Mesothelial cell of epicardium (in vitro differentiated cells): ENCODE results near the gene PREB. TPM values are rescaled to one million over a fixed set of nuclear protein-coding genes. Genes with fewer than 3 reads are reported as not detected.

Experiments used
- DNase-seq, 2 experiments: peaks; one replicate each; pipeline ENCODE4 v3.0.0; 2021; ENCODE audit warnings: low spot score in 2 of 2; ENCODE audit not compliant: unreplicated experiment in 2 of 2
- H3K27ac Mint-ChIP-seq: 2 replicates; pipeline ENCODE4 v1.8.0; 2021; ENCODE audit warnings: mixed read lengths
- H3K27me3 Mint-ChIP-seq: 2 replicates; pipeline ENCODE4 v1.8.0; 2021; ENCODE audit warnings: low read depth, mixed read lengths
- H3K36me3 Mint-ChIP-seq: 2 replicates; pipeline ENCODE4 v1.8.0; 2021; ENCODE audit warnings: mixed read lengths
- H3K4me1 Mint-ChIP-seq: 2 replicates; pipeline ENCODE4 v1.8.0; 2021; ENCODE audit warnings: mixed read lengths
- H3K4me3 Mint-ChIP-seq: 2 replicates; pipeline ENCODE4 v1.8.0; 2021; ENCODE audit warnings: mild to moderate bottlenecking, moderate library complexity, mixed read lengths
- H3K9me3 Mint-ChIP-seq: 2 replicates; pipeline ENCODE4 v1.8.0; 2021; ENCODE audit warnings: mixed read lengths
- CTCF ChIP-seq: fragments of 200-600 bp; sonication (generic); IDR thresholded peaks from one replicate; pipeline ENCODE4 v1.5.0; 2021; ENCODE audit warnings: antibody characterized with exemption; ENCODE audit not compliant: unreplicated experiment
- total RNA-seq: library from RNA; stranded (reverse); gene quantifications from 3 replicates; pipeline ENCODE4 v1.2.1, GENCODE V29; 2021

Gene PREB
- total RNA-seq, 1 donor from 2014 or later = 41.6 TPM

GRCh38 chr2:27089111-27089954 lies 45.1 kb downstream of the PREB start:
- Mint-ChIP-seq H3K4me3 (no peak overlapping the region), H3K27ac (no peak overlapping the region), H3K36me3 (no peaks in the 10 kb centered on the region), H3K9me3 (no peaks in the 10 kb centered on the region), H3K4me1 (peaks cover 13% of the 10 kb centered on the region), H3K27me3 (peaks cover 18% of the 10 kb centered on the region)
- DNase-seq = no peak
- no peak for TF ChIP-seq CTCF

GRCh38 chr2:27088634-27089033 lies 45.8 kb downstream of the PREB start:
- Mint-ChIP-seq H3K27me3 (peaks cover 18% of the 10 kb centered on the region), H3K36me3 (no peaks in the 10 kb centered on the region), H3K27ac (no peak overlapping the region), H3K4me1 (peaks cover 13% of the 10 kb centered on the region), H3K4me3 (no peak overlapping the region), H3K9me3 (no peaks in the 10 kb centered on the region)
- TF ChIP-seq CTCF = no peak
- DNase-seq = no peak

DNA sequence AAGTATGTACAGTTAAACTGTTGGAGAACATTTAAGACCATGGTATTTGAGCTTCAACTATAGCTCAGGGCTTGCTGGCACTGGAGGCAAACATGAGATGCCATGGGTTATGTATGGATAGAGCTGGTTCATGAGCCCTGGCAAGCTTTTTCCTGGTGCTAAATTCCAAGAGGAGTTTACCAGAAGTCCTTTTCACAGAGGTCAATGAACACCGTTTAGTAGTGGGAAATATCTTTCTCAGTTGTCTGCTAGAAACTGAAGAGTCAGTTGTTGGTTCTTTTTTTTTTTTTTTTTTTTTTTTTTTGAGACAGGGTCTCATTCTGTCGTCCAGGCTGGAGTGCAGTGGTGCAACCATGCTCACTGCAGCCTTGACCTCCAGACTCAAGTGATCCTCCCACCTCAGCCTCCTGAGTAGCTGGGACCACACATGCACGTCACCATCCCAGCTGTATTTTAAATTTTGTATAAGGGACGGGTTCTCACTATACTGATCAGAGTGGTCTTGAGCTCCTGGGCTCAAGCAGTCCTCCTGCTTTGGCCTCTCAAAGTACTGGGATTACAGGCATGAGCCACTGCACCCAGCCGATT lies 46.5 kb downstream of the PREB start:
- Mint-ChIP-seq H3K36me3 (no peaks in the 10 kb centered on the region), H3K4me1 (peaks cover 13% of the 10 kb centered on the region), H3K27me3 (peaks cover 18% of the 10 kb centered on the region)

GRCh38 chr2:27086724-27087593 lies 47.5 kb downstream of the PREB start, which contains the start of gene KHK:
Gene KHK (plus strand): TSS chr2:27086772. CDS start chr2:27087260, 488 bp downstream.
- Mint-ChIP-seq H3K27me3 (peaks cover 18% of the 10 kb centered on the region), H3K4me3 (peak within 1 kb of the TSS; percentile 72), H3K4me1 (peaks cover 13% of the 10 kb centered on the region), H3K36me3 (no peaks in the 10 kb centered on the region), H3K9me3 (no peaks in the 10 kb centered on the region), H3K27ac (peak within 1 kb of the TSS; percentile 82)
- peak in 1 of 2 experiments; percentile 57 for DNase-seq
- TF ChIP-seq CTCF = peak; percentile 67

More for the DNA sequence above, 46.5 kb downstream of the PREB start:
- no peak overlapping the region for H3K4me3 Mint-ChIP-seq
- DNase-seq = no peak
- no peak overlapping the region for H3K27ac Mint-ChIP-seq
- no peak for TF ChIP-seq CTCF
- no peaks in the 10 kb centered on the region for H3K9me3 Mint-ChIP-seq

DNA sequence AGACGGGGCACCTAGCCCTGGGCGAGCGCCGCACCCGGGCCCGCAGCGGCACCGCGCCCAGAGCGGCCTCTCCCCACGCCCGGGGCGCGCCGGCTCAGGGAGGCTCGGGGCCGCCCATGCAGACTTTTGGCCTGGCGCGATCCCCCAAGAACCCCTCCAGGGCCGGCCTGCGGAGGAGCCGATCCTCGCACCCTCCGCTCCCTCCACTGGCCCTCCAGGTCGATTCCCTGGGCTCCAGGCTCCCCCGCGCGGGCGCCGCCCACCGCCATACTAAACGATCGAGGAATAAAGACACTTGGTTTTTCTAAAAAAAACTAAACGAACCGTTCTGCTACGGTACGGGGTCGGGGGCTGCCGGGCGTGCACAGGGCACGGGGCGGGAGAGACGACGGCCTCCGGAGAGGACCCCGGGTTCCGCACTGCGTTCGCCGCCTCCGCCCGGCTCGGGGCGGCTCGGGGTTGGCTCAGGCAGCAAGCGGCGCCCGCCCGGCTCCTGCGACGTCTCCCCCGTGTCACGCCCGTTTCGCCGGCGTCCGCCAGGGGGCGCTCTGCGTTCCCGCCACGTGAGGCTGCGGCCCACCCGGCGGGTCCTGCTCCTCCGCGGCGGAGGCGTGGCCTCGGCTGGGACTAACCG lies 48.2 kb downstream of the PREB start:
- H3K9me3 Mint-ChIP-seq = no peaks in the 10 kb centered on the region
- peak overlapping the region; percentile 72 for H3K4me3 Mint-ChIP-seq
- peak overlapping the region; percentile 82 for H3K27ac Mint-ChIP-seq
- peak; percentile 97 for TF ChIP-seq CTCF
- no peaks in the 10 kb centered on the region for H3K36me3 Mint-ChIP-seq
- peak; percentile 93 to 99 for DNase-seq
- peaks cover 19% of the 10 kb centered on the region for H3K4me1 Mint-ChIP-seq
- H3K27me3 Mint-ChIP-seq = peaks cover 18% of the 10 kb centered on the region
